GM10248 (cell line): ENCODE data around the gene AAMDC.
"Not testable (repeated sequence)": the region's sequence is repeated elsewhere in the genome, so short reads cannot be mapped to it uniquely, and the experiment has no call there.

ENCODE experiments used
- CTCF ChIA-PET: fragments of 300-600 bp; sonication (Branson Sonifier 250); formaldehyde crosslinking; extraction: SDS; loops from one replicate; lab custom pipeline; 2021; ENCODE audit warnings: antibody characterized with exemption; lab: Yijun Ruan, JAX
- POLR2A ChIA-PET: fragments of 350-650 bp; sonication (Branson Sonifier 250); formaldehyde crosslinking; extraction: SDS; loops from one replicate; lab custom pipeline; 2020; ENCODE audit warnings: antibody characterized with exemption; lab: Yijun Ruan, JAX
- DNase-seq: peaks from one replicate; pipeline ENCODE4 v3.0.0; 2012; ENCODE audit errors: extremely low spot score
- CTCF ChIP-seq: IDR thresholded peaks from 2 replicates; pipeline ENCODE4 v1.5.1; 2012; ENCODE audit warnings: mild to moderate bottlenecking, low read depth; ENCODE audit errors: extremely low read depth, missing control alignments, control extremely low read depth

Gene AAMDC

DNA sequence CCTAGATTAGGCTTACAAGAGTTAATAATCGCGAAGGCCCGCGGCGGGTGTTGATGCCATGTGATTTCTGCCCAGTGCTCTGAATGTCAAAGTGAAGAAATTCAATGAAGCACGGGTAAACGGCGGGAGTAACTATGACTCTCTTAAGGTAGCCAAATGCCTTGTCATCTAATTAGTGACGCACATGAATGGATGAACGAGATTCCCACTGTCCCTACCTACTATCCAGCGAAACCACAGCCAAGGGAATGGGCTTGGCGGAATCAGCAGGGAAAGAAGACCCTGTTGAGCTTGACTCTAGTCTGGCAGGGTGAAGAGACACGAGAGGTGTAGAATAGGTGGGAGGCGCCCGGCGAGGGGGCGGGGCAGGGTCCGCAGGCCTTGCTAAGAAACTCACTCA is 65.5 kb downstream of the AAMDC start:
- CTCF ChIA-PET = interaction anchor here (1.0 kb wide), 1 partner anchor 15 kb away, joined by 3 read pairs; no protein-coding TSS in a partner anchor
- no peak for TF ChIP-seq CTCF
- DNase-seq = no peak
- POLR2A ChIA-PET = no interaction called here

DNA sequence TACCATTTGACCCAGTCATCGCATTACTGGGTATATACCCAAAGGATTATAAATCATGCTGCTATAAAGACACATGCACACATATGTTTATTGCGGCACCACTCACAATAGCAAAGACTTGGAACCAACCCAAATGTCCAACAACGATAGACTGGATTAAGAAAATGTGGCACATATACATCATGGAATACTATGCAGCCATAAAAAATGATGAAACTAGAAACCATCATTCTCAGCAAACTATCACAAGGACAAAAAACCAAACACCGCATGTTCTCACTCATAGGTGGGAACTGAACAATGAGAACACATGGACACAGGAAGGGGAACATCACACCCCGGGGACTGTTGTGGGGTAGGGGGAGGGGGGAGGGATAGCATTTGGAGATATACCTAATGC is 68.1 kb downstream of the AAMDC start:
- POLR2A ChIA-PET, CTCF ChIA-PET, DNase-seq: not testable (repeated sequence)

GRCh38 chr11:77890100-77890614 is 69.2 kb downstream of the AAMDC start:
- POLR2A ChIA-PET, CTCF ChIA-PET, DNase-seq: not testable (repeated sequence)

- DNase-seq, CTCF ChIA-PET, POLR2A ChIA-PET: not testable (repeated sequence)
Measured at GRCh38 chr11:77890619-77891056, 69.7 kb downstream of the AAMDC start.

- CTCF ChIA-PET, POLR2A ChIA-PET, DNase-seq: not testable (repeated sequence)
Measured at GRCh38 chr11:77891256-77891655, 70.3 kb downstream of the AAMDC start.

DNA sequence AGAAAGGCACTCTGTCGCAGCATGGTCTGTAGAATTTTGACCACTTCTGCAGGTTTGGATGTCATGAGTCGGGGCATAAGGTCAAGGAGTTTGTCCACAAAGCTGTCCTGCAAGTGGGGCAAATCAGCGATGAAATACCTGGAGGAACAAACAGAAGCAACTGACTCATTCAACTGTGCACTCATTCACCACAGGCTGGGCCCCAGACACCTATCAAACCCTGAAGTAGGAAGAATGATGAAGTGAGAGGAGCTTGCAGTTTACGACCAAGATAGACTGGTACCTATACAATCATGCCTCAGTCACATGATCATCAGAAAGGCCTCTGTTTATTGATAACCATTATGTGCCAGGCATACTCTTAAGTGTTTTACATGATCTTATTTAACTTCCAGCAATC is 70.8 kb downstream of the AAMDC start:
- DNase-seq, CTCF ChIA-PET, POLR2A ChIA-PET: not testable (repeated sequence)

DNA sequence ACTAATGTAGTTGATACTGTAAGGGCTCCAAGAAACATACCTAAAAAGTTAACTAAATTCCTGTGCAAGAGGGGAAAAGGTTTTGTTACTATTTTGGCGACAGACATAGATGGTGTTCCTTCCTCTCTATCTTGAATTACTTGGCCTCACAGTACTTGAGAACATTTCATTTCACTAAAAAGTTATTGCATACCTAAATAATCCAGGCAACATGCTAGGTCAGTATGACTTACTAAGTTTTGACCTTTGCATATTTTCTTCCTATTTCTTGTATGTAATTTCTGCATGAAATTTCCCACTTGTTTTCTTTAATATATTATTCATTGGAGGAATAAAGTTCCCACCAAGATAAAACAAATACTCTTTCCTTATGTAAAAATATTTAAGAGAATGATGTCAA is 74.0 kb downstream of the AAMDC start:
- CTCF ChIA-PET, DNase-seq, POLR2A ChIA-PET: not testable (repeated sequence)

- no peak for DNase-seq
- TF ChIP-seq CTCF = no peak
- POLR2A ChIA-PET = no interaction called here
- CTCF ChIA-PET = no interaction called here
Measured at GRCh38 chr11:77908835-77909234, 87.9 kb downstream of the AAMDC start.

GRCh38 chr11:77909277-77909676 is 88.3 kb downstream of the AAMDC start:
- ChIA-PET CTCF (no interaction called here), POLR2A (no interaction called here)
- DNase-seq = no peak
- TF ChIP-seq CTCF = no peak

GRCh38 chr11:77910828-77911227 is 89.9 kb downstream of the AAMDC start:
- CTCF ChIA-PET, POLR2A ChIA-PET, DNase-seq: not testable (repeated sequence)

DNA sequence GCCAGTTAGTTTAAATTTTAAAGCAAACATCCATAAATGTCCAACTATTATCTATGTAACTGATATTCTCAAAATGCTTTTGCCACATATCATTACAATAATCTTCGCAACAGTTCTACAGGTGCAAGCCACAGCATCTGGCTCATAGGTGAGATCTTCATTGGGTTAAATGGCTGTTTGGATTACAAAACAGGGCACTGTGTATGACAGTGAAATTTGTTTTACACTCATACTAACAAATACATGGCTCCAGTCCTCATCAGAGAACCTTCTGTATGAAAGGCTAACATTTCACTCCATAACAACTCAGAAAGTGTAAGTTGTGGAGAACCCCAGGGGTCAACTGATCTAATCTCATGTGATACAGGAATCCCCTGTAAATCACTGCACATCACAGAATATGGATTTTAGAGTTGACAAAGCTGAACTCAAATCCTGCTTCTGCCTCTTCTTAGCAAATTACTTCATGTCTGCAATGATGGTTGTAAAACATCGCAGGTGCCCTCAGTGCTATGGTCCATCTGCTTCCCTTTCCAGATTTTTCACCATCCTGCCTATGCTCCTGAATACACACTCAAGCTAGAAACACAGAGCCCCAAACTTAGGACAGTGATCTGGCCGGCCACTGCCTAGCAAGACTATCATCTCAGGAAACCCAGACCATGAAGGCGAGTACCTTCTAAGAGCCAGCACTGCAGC is 92.8 kb downstream of the AAMDC start:
- DNase-seq, POLR2A ChIA-PET, CTCF ChIA-PET: not testable (repeated sequence)

GRCh38 chr11:77914307-77914791 is 93.4 kb downstream of the AAMDC start:
- POLR2A ChIA-PET, CTCF ChIA-PET, DNase-seq: not testable (repeated sequence)

- CTCF ChIA-PET, POLR2A ChIA-PET, DNase-seq: not testable (repeated sequence)
Measured at GRCh38 chr11:77917713-77918112, 96.8 kb downstream of the AAMDC start.
